HG03460 (cell line): Measurements from ENCODE around the gene DIS3L.
A peak's percentile ranks its signal among the peaks of the same experiment; 100 is the strongest.
"Not testable (repeated sequence)": the region's sequence is repeated elsewhere in the genome, so short reads cannot be mapped to it uniquely, and the experiment has no call there.

Experiments
- ATAC-seq: cut with Tn5 transposase; IDR thresholded peaks from one replicate; pipeline ENCODE4 v1.9.1; 2021; ENCODE audit not compliant: unreplicated experiment

The DIS3L gene

DNA sequence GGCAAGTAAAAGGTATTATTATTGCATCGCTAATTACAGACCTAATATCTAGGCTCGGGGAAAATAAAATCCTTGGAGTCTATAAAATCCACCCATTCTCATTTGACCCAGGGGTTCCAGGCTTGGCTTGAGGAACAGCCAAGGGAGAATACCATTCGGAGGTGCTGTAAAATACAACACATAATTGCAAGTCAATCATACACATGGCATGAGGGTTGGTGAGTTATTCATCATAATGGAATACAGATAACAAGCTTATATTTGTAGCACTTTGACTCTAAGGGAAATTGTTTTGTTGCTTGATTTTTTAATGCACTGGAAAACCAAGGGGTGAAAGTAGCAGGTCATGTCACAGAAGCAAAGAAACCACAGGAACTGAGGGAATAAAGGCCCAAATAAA, 16.8 kb upstream of the DIS3L start:
- no peak for ATAC-seq

DNA sequence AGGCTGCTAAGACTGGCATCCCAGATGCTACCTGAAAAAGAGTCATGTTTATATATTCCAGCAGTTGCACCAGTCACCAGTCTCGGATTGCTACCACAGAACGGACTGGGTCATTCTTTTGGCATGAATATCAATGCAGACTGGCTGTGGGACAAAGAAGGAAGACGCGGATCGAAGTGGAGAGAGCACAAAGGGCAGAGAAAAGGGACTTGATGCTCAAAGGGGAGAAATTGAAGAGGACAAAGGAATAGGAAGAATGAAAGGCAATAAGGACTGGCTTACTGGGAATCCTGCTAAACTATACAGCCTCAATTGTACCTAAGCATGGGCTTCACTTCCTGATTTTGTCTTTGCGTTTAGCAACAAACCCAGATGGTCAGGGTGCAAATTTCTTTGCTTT, 15.3 kb upstream of the DIS3L start:
- ATAC-seq: no peak

DNA sequence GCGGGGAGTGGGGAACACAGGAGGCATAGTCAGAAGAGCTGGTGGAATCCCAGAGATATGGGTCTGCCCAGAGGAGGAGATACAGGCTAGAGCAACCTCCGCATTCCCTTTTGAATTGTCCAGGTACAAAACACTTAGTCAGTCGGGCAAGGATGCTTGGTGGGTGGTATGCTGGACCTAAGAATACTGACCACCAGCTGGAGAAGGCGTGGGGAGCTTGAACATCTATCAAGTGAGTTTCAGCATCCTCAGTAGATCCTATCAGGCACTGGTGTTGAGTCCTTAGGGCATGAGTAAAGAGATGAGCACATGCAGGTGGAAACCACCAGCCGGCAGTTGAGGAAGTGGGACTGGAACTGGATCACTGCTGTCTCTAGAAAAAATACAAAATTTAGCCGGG, 14.7 kb upstream of the DIS3L start:
- no peak for ATAC-seq

DNA sequence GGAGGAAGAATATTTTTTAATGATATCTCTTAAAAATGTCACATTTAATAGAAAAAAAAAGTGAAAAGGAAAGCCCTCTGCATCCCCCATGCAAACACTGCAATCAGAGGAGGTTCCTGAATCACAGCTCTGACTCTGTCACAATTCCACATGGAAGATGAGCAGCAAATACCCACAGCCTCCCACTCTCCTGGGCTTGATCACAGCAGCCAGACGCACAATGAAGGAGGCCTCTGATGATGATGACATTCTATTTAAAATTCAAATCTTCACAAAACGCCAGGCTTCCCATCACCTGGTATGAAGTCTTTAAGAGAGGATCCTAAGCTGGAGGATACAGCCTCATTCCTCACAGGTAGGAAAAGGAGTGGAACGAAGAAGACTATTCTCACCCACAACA, 9.1 kb upstream of the DIS3L start:
- ATAC-seq: no peak

DNA sequence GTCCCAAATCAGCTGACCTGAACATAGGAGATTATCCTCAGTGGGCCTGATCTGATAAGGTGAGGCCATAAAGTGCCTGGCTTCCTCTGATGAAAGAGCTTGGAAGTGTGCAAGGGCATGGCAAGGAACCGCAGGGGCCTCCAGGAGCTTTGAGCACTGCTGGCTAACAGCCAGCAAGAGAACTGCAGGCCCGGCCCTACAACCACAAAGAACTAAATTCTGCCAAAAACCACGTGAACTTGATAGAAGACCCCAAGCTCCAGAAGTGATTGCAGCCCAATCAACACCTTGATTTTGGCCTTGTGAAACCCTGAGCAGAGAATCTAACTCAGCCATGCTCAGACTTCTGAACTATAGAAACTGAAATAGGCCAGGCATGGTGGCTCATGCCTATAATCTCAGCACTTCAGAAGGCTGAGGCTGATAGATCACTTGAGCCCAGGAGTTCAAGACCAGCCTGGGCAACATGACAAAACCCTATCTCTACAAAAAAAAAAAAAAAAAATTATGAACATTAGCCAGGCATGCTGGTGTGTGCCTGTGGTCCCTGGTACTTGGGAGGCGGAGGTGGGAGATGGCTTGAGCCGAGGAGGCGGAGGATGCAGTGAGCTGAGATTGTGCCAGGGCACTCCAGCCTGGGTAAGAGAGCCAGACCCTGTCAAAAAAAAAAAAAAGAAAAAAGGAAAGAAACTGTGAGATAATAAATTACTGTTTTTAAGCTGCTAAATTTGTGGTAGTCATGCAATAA, 7.7 kb upstream of the DIS3L start:
- ATAC-seq: no peak

DNA sequence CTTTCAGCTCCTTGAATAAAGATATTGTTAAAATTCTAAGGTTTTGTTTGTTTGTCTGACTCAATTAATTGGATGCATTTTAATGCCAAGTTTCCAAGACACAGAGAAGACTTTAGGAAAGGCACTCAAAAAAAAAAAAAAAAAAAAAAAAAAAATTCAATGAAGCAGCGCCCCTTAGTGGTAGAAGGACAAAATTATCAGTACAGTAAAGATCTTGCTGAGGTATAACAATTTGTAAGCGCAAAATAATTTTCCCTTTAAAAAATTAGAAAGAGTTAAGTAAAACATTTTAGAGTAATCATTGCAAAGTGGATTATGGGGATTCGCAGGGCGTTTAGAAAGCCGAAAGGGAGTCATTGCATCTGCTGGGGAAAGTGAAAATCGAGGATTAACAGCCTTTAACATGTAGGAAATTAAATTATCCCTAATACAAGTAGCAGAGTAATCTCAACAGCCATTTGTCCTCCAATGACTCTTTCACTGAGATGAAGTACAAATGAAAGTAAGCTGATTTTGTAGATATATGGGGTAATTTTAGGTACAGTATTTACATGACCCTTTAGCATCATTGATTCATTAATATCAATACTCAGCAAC, 5.8 kb upstream of the DIS3L start:
- ATAC-seq: no peak

DNA sequence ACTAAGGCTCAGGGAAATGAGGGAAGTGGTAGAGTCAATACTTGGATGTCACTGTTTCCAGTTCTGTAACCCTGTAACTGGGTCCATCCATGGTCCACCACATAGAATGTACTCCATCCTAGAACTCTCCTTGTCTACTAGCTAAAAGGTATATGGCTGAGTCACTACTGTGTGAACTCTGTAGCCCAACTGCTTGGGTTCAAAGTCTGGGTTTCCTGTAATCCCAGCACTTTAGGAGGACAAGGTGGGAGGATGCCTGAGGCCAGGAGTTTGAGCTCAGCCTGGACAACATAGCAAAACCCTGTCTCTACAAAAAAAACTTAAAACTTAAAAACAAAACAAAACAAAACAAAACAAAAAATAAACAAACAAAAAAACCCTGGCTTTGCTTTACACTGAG, 5.3 kb upstream of the DIS3L start:
- no peak for ATAC-seq

DNA sequence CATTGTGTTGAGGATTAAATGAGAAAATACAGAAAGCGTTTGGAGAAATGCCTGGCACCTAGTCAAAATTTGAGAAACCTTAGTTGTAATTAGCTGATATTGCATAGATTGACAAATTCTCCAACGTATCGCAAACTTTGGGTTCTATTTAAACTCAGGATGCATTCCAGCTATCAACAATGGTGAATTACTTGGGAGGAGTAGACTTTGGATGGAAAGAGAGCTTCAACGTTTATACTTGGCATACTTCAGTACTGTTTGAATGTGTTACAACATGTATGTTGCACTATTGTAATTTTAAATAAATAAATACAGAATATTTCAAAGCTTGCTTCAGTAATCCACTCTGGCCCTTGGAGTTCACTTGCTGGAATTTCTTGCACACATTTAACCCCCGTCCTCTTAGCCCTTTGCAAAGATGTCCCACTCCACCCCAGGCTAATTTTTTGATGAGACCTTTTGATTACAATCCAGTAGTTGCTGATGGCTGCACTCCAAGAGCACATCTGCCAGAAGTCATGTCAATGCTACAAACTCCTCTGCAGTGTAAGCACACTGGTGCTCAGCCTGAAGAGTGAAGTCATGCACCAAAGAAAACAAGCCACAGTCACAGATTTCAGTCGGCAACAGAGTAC, 4.7 kb upstream of the DIS3L start:
- ATAC-seq: no peak

DNA sequence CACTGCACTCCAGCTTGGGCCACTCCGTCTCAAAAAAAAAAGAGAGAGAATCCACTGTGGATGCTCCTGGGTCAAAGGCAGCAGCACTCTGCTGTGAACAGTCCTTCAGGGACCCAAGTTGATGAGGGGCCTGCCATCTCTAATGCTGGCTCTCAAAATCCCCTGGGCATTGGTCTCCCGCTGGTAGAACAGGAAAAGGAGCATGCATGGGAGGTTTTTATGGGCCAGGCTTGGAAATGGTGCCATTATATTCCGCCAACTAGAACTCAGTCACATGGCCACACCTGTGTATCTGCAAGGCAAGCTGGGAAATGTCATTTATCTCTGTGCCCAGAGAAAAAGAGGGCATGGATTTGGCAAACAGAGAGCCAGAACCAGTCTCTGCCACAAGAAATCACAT, 3.4 kb upstream of the DIS3L start:
- no peak for ATAC-seq

DNA sequence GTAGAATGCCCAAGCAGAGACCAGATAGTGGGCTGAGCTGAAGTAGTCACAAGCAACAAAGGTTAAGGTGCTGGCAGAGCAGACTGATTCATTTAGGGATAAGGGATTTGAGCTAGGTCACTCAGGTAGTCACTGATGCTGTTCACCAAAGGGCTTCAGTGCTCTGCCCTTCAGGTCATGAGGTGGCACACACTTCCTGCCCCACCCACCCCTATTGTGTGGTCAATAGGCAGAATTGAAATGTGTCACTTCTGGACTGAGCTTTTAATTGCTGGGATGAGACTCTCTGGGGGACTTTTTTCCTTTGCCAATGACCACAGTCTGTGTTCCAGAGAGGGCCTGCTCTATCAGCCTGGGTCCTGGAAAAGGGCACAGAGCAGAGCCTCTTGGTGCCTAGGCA, 2.9 kb upstream of the DIS3L start:
- ATAC-seq: no peak

DNA sequence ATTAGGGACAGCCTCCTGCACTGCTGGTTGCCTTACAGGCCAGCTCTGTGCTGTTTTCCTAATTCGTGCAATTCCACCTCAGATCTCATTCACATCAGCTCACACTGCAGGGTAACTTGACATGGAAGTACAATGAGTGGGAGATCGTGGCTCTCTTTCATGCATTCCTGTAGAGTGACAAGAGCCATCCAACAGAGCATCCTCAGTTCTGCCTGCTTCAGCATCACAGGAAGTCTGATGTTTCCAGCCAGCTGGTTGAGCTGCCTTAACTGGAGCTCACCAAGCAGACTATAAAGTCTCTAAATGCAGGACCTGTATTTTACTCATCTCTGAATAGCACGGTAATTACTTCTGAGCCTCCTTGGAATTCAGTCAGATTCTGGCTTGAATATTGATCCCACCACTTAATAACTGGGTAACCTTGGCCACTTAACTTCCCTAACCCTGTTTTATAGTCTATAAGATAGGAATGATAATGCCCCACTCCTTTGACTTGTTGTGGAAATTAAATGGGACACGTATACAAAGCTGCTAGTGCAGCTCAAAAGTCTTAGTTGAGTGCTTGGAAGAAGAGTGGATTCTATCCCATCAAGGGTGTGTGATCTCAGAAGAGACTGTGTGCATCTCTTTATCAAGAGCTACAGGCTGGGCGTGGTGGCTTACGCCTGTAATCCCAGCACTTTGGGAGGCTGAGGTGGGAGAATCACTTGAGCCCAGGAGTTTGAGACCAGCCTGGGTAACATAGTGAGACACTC, 1.4 kb upstream of the DIS3L start:
- ATAC-seq: no peak

DNA sequence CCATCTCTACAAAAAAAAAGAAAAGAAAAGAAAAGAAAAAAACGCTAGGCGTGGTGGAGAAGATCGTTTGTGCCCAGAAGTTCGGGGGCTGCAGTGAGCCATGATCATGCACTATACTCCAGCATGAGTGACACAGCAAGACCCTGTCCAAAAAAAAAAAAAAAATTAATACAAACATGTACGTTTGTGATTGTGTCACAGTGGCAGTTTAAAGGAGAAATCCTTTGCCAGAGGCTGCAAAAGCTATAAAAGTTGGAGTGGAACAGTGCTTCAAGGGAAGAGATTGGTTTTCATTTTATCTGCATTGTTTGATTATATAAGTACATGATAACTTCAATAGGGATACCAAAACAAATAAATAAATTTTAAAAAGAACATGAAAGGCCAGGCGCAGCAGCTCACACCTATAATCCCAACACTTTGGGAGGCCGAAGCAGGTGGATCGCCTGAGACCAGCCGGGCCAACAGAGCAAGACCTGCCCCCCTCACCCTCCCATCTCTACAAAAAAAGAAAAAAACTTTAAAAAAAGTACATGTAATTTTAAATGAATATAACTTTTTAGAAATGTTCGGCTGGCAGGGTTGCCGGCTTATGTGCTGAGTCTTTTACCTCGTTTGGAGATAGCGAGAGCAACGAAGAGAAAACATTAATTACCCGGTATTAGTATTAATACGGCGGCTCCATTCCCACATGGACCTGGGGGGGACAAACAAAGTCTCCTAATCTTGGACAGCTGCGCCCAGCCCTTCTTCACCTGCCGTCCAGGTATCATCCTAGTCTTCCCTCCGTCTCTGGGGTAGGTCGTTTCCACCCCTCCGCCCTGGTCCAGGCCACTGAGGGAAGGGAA, 573 bp upstream of the DIS3L start:
- peak; percentile 14 for ATAC-seq

DNA sequence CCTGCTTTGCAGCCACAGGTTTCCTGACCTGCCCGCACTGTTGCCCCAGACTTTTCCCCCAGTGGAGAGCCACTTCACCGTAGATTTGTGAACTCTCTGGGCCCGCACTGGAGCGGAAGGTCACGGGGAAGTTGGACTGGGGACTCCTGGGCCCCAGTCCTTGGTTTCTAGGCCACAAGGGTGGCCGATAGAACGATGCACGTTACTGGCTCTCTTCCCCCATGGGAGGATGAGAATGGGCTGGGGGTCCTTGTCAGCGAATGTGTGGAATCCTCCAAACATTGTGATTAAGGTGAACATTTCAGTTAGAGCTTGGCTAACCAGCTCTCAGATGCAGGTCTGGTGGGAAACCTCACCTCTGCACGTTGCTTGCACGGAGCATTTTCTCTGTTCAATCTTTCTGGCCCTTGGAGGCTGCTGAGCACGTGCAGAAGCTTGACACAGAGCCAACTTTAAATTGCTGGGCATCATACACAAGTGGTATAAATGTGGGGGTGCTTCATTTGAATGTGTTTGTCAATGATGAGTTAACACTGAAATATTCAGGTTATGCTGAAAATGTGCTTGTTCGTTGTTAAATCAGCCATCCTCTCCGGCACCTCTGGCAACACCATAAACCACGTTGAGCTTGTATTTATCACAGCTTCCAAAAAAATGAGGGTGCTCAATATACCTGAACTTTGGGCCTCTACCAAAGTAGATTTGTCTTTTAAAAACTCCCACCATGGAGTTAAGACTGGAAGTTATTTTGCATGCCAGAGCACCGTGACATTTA, 976 bp downstream of the DIS3L start:
- ATAC-seq: peak; percentile 16

DNA sequence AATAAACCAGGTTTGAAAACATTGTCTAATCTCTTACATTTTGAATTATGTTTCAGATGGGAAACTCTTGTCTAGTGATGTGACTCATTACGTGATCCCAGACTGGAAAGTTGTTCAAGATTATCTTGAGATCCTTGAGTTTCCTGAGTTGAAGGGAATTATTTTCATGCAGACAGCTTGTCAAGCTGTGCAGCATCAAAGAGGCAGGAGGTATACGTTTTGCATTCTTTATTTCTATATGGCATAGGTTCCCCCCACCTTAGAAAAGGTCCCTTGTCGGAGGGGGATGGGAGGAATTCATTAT, 1.5 kb downstream of the DIS3L start:
- no peak for ATAC-seq

DNA sequence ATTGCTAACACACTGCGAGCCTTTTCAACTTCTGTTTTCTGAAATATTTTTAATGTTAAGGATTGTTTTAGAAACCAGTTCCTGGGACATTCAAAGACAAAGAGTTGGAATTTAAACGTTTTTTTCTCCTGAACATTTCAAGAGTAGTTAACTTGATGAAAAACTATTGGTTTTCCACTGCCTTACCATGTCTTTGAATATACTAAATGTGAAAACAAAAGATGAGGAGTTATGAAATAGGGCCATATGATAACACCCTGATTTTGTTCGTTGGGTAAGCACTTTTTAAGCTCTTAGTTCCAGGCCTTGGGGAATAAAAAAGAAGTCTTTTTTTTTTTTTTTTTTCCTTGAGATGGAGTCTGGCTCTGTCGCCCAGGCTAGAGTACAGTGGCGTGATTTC, 2.8 kb downstream of the DIS3L start:
- ATAC-seq: no peak

DNA sequence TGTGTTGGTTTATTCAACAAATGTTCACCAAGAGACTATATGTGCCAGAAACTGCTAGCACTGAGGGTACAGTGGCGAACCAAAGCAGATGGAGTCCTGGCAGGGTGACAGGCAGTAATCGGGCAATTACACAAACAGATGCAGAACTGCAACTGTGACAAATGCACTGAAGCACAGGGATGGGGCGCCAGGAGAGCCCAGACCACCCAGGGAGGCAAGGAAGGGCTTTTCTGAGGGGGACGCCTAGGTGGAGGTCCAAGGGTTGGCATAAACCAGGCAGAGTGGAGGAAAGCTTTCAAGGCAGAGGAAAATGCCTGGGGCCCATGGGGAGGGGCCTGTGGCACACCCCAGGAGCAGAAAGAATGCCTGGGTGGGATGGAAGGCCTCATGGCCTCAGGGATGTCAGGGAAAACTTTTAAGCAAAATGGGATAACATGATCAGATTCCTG, 5.5 kb downstream of the DIS3L start:
- no peak for ATAC-seq

DNA sequence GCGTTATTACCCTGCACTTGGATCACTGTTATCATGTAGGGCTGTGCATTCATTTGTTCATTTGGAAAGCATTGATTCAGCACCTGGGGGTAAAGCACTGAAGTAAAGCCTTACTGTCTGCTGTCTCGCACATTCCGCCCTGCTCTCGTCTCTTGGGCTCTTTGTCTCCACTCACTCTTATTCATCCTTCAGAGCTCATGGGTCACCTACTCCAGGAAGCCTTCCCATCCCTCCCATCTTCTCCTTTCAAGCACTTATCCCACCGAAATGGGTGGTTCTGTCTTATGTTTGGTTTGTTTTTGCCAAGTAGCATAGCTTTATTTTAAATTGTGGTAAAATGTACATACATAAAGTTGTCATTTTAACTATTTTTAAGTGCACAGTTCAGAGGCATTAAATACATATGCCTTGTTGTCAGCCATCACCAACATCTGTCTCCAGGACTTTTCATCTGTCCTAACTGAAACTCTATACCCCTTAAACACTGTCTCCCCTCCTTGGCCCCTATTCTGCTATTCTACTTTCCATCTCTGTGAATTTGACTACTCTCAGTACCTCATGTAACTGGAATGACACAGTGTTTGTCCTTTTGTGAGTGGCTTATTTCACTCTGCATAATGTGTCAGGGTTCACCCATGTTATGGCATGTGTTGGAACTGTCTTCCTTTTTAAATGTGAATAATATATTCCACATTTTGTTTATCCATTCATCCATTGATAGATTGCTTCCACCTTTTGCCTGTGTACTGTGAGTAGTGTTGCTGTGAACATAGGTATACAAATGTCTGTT, 9.3 kb downstream of the DIS3L start:
- no peak for ATAC-seq

DNA sequence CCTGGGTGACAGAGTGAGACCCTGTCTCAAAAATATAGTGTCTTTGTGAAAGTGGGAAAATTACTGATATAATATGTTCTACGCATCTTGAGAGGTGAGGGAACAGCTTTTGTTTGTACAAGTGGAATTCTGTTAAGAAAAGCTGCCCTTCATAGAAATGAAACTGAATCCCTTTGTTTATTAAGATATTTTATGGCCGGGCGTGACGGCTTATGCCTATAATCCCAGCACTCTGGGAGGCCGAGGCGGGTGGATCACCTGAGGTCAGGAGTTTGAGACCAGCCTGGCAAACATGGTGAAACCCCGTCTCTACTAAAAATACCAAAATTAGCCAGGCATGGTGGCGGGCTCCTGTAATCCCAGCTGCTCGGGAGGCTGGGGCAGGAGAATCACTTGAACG, 11.1 kb downstream of the DIS3L start:
- ATAC-seq: not testable (repeated sequence)

DNA sequence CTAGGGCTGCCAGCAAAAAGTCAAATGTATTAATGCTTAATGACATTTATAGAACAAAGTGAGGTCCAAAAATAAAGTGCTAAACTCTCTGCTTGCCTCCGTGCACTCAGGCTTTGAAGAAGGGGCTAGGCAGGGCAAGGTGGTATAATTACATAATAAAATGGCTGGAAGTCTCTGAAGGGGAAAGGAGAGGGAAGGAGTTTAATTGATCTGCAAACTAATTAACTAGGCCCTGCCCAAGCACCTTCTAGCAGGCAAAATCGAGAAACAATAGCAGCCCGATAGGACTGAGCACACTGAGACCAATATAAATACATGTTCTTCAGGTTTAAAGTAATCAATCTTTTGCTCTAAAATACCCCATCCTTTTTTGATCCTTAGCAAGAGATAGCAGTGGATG, 13.0 kb downstream of the DIS3L start:
- ATAC-seq: no peak

DNA sequence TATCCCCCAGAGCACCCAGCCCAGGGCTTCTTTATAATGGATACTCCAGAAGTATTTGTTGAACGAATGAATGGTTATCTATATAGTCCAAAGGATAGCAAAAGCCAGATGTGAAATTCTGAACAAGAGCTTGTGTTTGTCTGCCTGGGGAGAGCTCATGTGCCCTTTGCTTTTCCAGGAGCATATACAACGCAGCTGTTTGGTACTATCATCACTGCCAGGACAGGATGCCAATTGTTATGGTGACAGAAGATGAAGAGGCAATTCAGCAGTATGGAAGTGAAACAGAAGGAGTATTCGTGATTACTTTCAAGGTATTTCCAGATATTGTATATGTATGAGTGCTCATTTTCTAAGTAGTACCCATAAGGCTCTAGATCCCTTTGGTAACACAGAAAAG, 15.2 kb downstream of the DIS3L start:
- ATAC-seq: no peak
